Naive thymus-derived CD4-positive, alpha-beta T cell (primary cell): ENCODE results near the gene DSCAM. TPM values are rescaled to one million over a fixed set of nuclear protein-coding genes. Genes with fewer than 3 reads are reported as not detected.

Experiments
- ATAC-seq: fragments of 150-1000 bp; cut with Tn5 transposase; 2 replicates; pipeline ENCODE4 v1.10.0; 2021; ENCODE audit warnings: mild to moderate bottlenecking, moderate library complexity
- CTCF ChIA-PET: fragments of 350-600 bp; sonication (Branson Sonifier 250); formaldehyde crosslinking; loops from one replicate; lab custom pipeline; 2021; ENCODE audit warnings: antibody characterized with exemption; lab: Charles Lee
- POLR2A ChIA-PET: fragments of 350-600 bp; sonication (Branson Sonifier 250); formaldehyde crosslinking; loops from one replicate; lab custom pipeline; 2021; ENCODE audit warnings: antibody characterized with exemption, inconsistent platforms; lab: Charles Lee
- DNase-seq, 9 donors: peaks; one replicate each; pipeline versions ENCODE4 v3.0.0 to v3.0.0-alpha.2; 2020 to 2022; ENCODE audit warnings: mixed read lengths in 1 of 9
- H3K27ac ChIP-seq: one replicate; pipeline ENCODE4 v1.7.0; 2013; ENCODE audit warnings: mild to moderate bottlenecking, low read depth, low read length, moderate library complexity
- H3K27me3 ChIP-seq, 2 donors: one replicate each; pipeline ENCODE4 v1.7.0; 2013; ENCODE audit warnings: low read length in 2 of 2, mild to moderate bottlenecking in 2 of 2, moderate library complexity in 2 of 2; ENCODE audit not compliant: control insufficient read depth in 2 of 2, insufficient read depth in 2 of 2
- H3K36me3 ChIP-seq, 3 experiments: 1 replicate in 2 of 3; 2 replicates in 1 of 3; pipeline ENCODE4 v1.7.0; 2013; ENCODE audit warnings: low read length in 3 of 3, mild to moderate bottlenecking in 3 of 3, moderate library complexity in 1 of 3; ENCODE audit not compliant: insufficient read depth in 3 of 3, control insufficient read depth in 2 of 3
- H3K4me1 ChIP-seq, 2 donors: one replicate each; pipeline ENCODE4 v1.7.0; 2013; ENCODE audit warnings: low read length in 2 of 2, mild to moderate bottlenecking in 2 of 2, moderate library complexity in 1 of 2; ENCODE audit not compliant: control insufficient read depth in 2 of 2, insufficient read depth in 2 of 2
- H3K4me3 ChIP-seq: 2 replicates; pipeline ENCODE4 v1.7.0; 2013; ENCODE audit warnings: mild to moderate bottlenecking, low read length
- H3K9me3 ChIP-seq, 3 experiments: 1 replicate in 2 of 3; 2 replicates in 1 of 3; pipeline ENCODE4 v1.7.0; 2013; ENCODE audit warnings: low read length in 3 of 3; ENCODE audit not compliant: control insufficient read depth in 2 of 3
- H3K27ac Mint-ChIP-seq, 9 donors: one replicate each; pipeline ENCODE4 v1.8.0; 2020 to 2022; ENCODE audit warnings: mixed read lengths in 9 of 9, mild to moderate bottlenecking in 8 of 9, moderate library complexity in 5 of 9, inconsistent platforms in 2 of 9
- H3K27me3 Mint-ChIP-seq, 5 donors: one replicate each; pipeline ENCODE4 v1.8.0; 2021 to 2022; ENCODE audit warnings: mixed read lengths in 5 of 5, mild to moderate bottlenecking in 1 of 5
- H3K36me3 Mint-ChIP-seq, 5 donors: one replicate each; pipeline ENCODE4 v1.8.0; 2020 to 2022; ENCODE audit warnings: mixed read lengths in 5 of 5, mild to moderate bottlenecking in 3 of 5, inconsistent platforms in 1 of 5
- H3K4me1 Mint-ChIP-seq, 7 donors: one replicate each; pipeline ENCODE4 v1.8.0; 2020 to 2022; ENCODE audit warnings: mixed read lengths in 7 of 7, mild to moderate bottlenecking in 3 of 7, inconsistent platforms in 1 of 7
- H3K4me3 Mint-ChIP-seq, 10 donors: one replicate each; pipeline ENCODE4 v1.8.0; 2020 to 2022; ENCODE audit warnings: mild to moderate bottlenecking in 10 of 10, mixed read lengths in 10 of 10, moderate library complexity in 6 of 10, inconsistent platforms in 2 of 10
- H3K9me3 Mint-ChIP-seq, 11 donors: one replicate each; pipeline ENCODE4 v1.8.0; 2020 to 2022; ENCODE audit warnings: mixed read lengths in 11 of 11, mild to moderate bottlenecking in 4 of 11, inconsistent platforms in 1 of 11, moderate library complexity in 1 of 11
- intact Hi-C, 2 donors: fragments of 100-400 bp; cut with micrococcal nuclease; formaldehyde crosslinking; loops; one replicate each; pipeline ENCODE4 v1.15.1; 2023
- polyA plus RNA-seq, 2 donors: library from polyadenylated mRNA; unstranded; fragments of 300-500 nt; fragmentation: Illumina TruSeq; gene quantifications; one replicate each; pipeline ENCODE4 v1.2.3, GENCODE V29; 2021
- total RNA-seq, 6 experiments: library from RNA in 5 of 6; stranded (reverse) in 5 of 6; gene quantifications; 1 replicate in 5 of 6; 2 replicates in 1 of 6; pipeline ENCODE4 v1.2.3 and lab custom pipeline; 2021 to 2026

DSCAM gene
- total and polyA plus RNA-seq, 7 experiments from 2014 or later: not detected

DNA sequence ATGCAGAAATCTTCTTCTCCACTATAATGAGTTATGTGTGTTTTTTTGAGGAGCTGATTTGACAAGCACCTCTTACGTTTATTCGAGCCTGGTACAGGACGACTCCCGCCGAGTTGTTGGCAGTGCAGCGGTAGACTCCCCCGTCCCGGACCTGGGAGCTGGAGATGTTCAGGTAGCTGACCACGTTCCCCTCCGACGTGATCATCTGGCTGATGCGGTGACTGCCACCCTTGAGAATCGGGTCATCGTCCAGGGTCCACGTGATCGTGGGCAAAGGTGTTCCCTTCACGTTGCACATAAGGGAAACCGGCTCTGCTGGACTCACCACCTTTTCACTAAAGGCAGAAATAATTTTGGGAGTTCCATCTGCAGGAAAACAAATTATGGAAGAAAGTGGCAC lies 507.9 kb downstream of the DSCAM start:
- no peak overlapping the region for H3K27ac Mint-ChIP-seq
- H3K9me3 Mint-ChIP-seq: peaks cover 0 to 6% (median 0%) of the 10 kb centered on the region in 11 donors
- DNase-seq: no peak
- no peaks in the 10 kb centered on the region for H3K36me3 Mint-ChIP-seq
- Histone ChIP-seq H3K4me1 (no peaks in the 10 kb centered on the region), H3K4me3 (no peak overlapping the region), H3K27ac (no peak overlapping the region), H3K36me3 (no peaks in the 10 kb centered on the region), H3K27me3 (no peaks in the 10 kb centered on the region), H3K9me3 (no peaks in the 10 kb centered on the region)
- H3K27me3 Mint-ChIP-seq: peaks cover 0 to 9% (median 0%) of the 10 kb centered on the region in 5 donors
- intact Hi-C loops: no loop called here
- ATAC-seq: no peak
- H3K4me3 Mint-ChIP-seq: no peak overlapping the region
- POLR2A ChIA-PET: no interaction called here
- CTCF ChIA-PET: no interaction called here
- H3K4me1 Mint-ChIP-seq: no peaks in the 10 kb centered on the region

DNA sequence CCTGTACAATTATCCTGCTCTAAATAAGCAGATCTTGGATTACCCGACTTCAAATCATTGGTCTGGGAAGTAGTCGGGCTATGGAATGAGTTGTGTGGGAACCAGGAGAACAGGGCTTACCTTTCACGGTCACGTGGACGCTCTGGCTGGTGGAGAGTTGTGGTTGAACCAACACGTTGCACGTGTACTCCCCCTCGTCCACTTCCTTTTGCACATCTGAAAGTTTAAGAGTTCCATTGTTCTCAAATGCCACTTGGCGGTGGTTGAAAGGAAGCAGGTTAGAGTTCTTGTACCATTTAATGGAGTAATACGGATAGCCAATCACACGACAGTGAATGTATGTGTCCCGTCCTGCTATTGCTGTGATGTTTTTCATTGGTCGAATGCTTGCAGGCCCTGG lies 509.0 kb downstream of the DSCAM start:
- intact Hi-C loops: no loop called here
- Mint-ChIP-seq H3K27me3 (peaks cover 0 to 9% (median 0%) of the 10 kb centered on the region in 5 donors), H3K9me3 (peaks cover 0 to 7% (median 0%) of the 10 kb centered on the region in 11 donors), H3K36me3 (no peaks in the 10 kb centered on the region), H3K27ac (no peak overlapping the region), H3K4me3 (no peak overlapping the region), H3K4me1 (no peaks in the 10 kb centered on the region)
- ChIA-PET CTCF (no interaction called here), POLR2A (no interaction called here)
- Histone ChIP-seq H3K4me3 (no peak overlapping the region), H3K27me3 (no peaks in the 10 kb centered on the region), H3K36me3 (no peaks in the 10 kb centered on the region), H3K9me3 (no peaks in the 10 kb centered on the region), H3K27ac (no peak overlapping the region), H3K4me1 (no peaks in the 10 kb centered on the region)
- ATAC-seq: no peak
- no peak for DNase-seq

DNA sequence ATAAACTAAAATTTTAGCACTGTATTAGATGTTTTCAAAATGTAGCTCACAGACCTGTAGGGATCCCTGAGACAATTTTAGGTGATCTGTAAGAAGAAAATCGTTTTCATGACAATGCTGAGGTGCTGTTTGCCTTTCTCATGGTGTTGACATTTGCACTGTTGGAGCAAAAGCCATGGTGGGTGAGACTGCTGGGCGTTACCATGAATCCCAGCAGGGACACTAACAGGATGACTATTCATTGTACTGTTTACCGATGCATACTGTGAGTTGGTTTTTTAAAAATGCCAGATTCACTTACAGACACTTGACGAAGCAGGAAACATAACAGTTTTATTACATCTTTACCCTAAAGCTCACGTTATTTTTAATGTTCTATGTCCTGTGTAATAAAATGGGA lies 511.3 kb downstream of the DSCAM start:
- H3K27me3 Mint-ChIP-seq: peaks cover 0 to 16% (median 0%) of the 10 kb centered on the region in 5 donors
- Histone ChIP-seq H3K36me3 (no peaks in the 10 kb centered on the region), H3K4me1 (no peaks in the 10 kb centered on the region), H3K9me3 (no peaks in the 10 kb centered on the region), H3K4me3 (no peak overlapping the region), H3K27me3 (no peaks in the 10 kb centered on the region), H3K27ac (no peak overlapping the region)
- no peak for ATAC-seq
- no peak for DNase-seq
- POLR2A ChIA-PET: no interaction called here
- H3K36me3 Mint-ChIP-seq: peaks cover 0 to 4% (median 0%) of the 10 kb centered on the region in 5 donors
- no peaks in the 10 kb centered on the region for H3K4me1 Mint-ChIP-seq
- CTCF ChIA-PET: no interaction called here
- H3K9me3 Mint-ChIP-seq: peaks cover 0 to 11% (median 0%) of the 10 kb centered on the region in 11 donors
- H3K27ac Mint-ChIP-seq: no peak overlapping the region
- intact Hi-C loops: no loop called here
- no peak overlapping the region for H3K4me3 Mint-ChIP-seq

- ChIA-PET POLR2A (no interaction called here), CTCF (no interaction called here)
- peaks cover 0 to 4% (median 0%) of the 10 kb centered on the region in 5 donors for H3K36me3 Mint-ChIP-seq
- intact Hi-C loops: no loop called here
- H3K27ac Mint-ChIP-seq: no peak overlapping the region
- no peak overlapping the region for H3K27ac ChIP-seq
- no peaks in the 10 kb centered on the region for H3K4me1 Mint-ChIP-seq
- H3K9me3 ChIP-seq: no peaks in the 10 kb centered on the region
- no peak overlapping the region for H3K4me3 ChIP-seq
- ATAC-seq (no peak), DNase-seq (no peak)
- no peaks in the 10 kb centered on the region for H3K27me3 ChIP-seq
- no peak overlapping the region for H3K4me3 Mint-ChIP-seq
- H3K9me3 Mint-ChIP-seq: peaks cover 0 to 11% (median 0%) of the 10 kb centered on the region in 11 donors
- H3K36me3 ChIP-seq: no peaks in the 10 kb centered on the region
- H3K27me3 Mint-ChIP-seq: peaks cover 0 to 16% (median 0%) of the 10 kb centered on the region in 5 donors
- H3K4me1 ChIP-seq: no peaks in the 10 kb centered on the region
Observed at GRCh38 chr21:40334159-40334558, 512.8 kb downstream of the DSCAM start.

- no peak for ATAC-seq
- CTCF ChIA-PET: no interaction called here
- Mint-ChIP-seq H3K9me3 (peaks cover 0 to 11% (median 0%) of the 10 kb centered on the region in 11 donors), H3K4me1 (no peaks in the 10 kb centered on the region), H3K36me3 (peaks cover 0 to 4% (median 0%) of the 10 kb centered on the region in 5 donors), H3K27me3 (peaks cover 0 to 16% (median 0%) of the 10 kb centered on the region in 5 donors), H3K4me3 (no peak overlapping the region), H3K27ac (no peak overlapping the region)
- intact Hi-C loops: no loop called here
- H3K27ac ChIP-seq: no peak overlapping the region
- H3K4me3 ChIP-seq: no peak overlapping the region
- no peaks in the 10 kb centered on the region for H3K36me3 ChIP-seq
- H3K27me3 ChIP-seq: no peaks in the 10 kb centered on the region
- no peaks in the 10 kb centered on the region for H3K4me1 ChIP-seq
- DNase-seq: no peak
- POLR2A ChIA-PET: no interaction called here
- H3K9me3 ChIP-seq: no peaks in the 10 kb centered on the region
Observed at GRCh38 chr21:40333731-40334130, 513.2 kb downstream of the DSCAM start.

- no peaks in the 10 kb centered on the region for H3K27me3 ChIP-seq
- Mint-ChIP-seq H3K4me1 (no peaks in the 10 kb centered on the region), H3K36me3 (peaks cover 0 to 4% (median 0%) of the 10 kb centered on the region in 5 donors), H3K4me3 (no peak overlapping the region), H3K27me3 (peaks cover 0 to 16% (median 0%) of the 10 kb centered on the region in 5 donors), H3K27ac (no peak overlapping the region), H3K9me3 (peaks cover 0 to 8% (median 2%) of the 10 kb centered on the region in 11 donors)
- intact Hi-C loops: no loop called here
- no peaks in the 10 kb centered on the region for H3K9me3 ChIP-seq
- H3K4me3 ChIP-seq: no peak overlapping the region
- ChIA-PET CTCF (no interaction called here), POLR2A (no interaction called here)
- DNase-seq (no peak), ATAC-seq (no peak)
- H3K4me1 ChIP-seq: no peaks in the 10 kb centered on the region
- no peaks in the 10 kb centered on the region for H3K36me3 ChIP-seq
- no peak overlapping the region for H3K27ac ChIP-seq
Observed at GRCh38 chr21:40331804-40332203, 515.2 kb downstream of the DSCAM start.

DNA sequence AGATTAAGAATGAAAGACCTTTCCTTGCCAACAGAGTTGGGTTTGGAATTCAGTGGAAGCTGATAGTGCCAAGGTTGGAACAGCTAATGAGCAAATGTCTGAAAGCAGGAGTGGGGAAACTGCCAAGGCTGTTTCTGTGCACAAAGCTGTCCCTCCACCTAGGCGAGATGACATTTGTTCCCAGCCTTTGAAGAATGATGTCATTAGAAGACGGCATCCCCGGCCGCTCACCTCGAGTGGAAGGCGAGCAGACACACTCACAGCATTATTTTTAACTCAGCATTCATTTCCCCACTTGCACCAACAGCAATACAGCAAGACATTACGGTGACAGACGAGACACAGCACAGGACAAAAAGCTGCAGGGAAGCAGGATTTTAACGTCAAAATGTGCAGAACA lies 515.8 kb downstream of the DSCAM start:
- ChIA-PET POLR2A (no interaction called here), CTCF (no interaction called here)
- no peak overlapping the region for H3K27ac Mint-ChIP-seq
- no peaks in the 10 kb centered on the region for H3K9me3 ChIP-seq
- H3K9me3 Mint-ChIP-seq: peaks cover 0 to 12% (median 4%) of the 10 kb centered on the region in 11 donors
- H3K4me1 Mint-ChIP-seq: no peaks in the 10 kb centered on the region
- peaks cover 0 to 4% (median 0%) of the 10 kb centered on the region in 5 donors for H3K36me3 Mint-ChIP-seq
- intact Hi-C loops: no loop called here
- no peak overlapping the region for H3K4me3 Mint-ChIP-seq
- H3K4me3 ChIP-seq: no peak overlapping the region
- no peaks in the 10 kb centered on the region for H3K4me1 ChIP-seq
- DNase-seq: no peak
- peaks cover 0 to 16% (median 0%) of the 10 kb centered on the region in 5 donors for H3K27me3 Mint-ChIP-seq
- no peak overlapping the region for H3K27ac ChIP-seq
- no peaks in the 10 kb centered on the region for H3K27me3 ChIP-seq
- H3K36me3 ChIP-seq: no peaks in the 10 kb centered on the region
- ATAC-seq: no peak
